Stimulated activated CD4-positive, alpha-beta T cell treated with anti-CD3 and anti-CD28 coated beads, TNF-alpha, amount 100 ng/mL, for 24 hours (primary cell): ENCODE data around the gene ARSK.

Experiments used
- DNase-seq, 3 experiments: peaks; one replicate each; pipeline ENCODE4 v3.0.0-alpha.2; 2020; ENCODE audit warnings: low read depth in 3 of 3

Gene ARSK

DNA sequence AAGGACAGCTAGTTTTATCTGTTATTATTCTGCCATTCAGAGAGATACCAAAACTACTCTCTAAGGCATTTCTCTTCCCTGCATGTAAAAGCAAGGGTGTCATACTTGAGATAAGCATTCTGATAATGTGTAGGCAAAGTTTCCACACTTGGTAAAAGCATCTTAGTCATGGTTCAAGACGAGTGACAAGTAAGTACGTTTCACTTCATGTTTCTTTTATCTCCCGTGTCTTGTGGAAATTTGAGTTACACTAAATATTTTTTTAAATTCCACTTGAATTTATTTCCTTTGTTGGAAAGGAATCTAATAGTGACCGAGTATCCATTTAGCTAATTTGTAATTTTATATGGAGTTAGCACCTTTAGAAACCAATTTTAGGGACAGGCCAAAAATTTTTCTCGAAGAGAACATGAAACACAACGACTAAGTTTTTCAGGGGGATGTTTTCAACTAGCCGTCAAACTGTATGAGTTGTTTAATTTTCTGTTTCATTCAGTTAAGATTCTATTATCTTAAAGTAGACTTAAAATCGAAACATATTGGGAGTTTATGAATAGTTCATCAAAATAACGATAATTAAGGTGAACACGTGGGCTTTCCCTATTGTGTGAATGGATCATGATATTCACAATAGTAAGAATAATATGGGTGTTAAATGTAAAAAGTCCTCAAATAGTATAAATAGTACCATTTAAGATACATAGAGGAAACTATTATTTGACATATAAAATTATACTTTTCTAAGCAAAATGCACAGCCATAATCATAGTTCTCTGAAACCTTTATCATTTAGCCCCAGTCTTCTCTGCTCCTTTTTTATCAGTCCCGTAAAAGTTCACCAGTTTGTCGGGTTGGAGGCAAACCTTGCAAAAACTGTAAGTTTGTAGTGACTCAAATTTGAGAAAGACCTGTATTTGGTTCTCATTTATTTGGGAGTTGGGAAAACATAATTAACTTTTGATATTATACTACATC is 93.3 kb downstream of the ARSK start:
- no peak for DNase-seq

DNA sequence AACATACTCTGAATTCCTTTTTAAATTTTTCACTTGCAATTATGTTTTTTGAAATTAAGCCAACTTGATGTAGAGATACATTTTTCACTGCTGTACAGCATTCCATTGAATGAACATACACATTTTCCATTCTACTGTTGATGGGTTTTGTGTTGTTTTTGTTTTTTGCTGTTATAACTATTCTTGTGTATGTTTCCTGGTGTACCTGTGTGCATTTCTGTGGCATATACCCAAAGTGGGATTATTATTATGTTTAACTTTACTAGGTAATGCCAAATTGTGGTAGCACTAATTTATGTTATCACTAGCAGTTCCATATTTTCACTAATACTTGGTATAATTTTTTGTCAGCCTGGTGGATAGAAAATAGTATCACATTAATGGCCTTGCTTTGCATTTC is 94.4 kb downstream of the ARSK start:
- no peak for DNase-seq

DNA sequence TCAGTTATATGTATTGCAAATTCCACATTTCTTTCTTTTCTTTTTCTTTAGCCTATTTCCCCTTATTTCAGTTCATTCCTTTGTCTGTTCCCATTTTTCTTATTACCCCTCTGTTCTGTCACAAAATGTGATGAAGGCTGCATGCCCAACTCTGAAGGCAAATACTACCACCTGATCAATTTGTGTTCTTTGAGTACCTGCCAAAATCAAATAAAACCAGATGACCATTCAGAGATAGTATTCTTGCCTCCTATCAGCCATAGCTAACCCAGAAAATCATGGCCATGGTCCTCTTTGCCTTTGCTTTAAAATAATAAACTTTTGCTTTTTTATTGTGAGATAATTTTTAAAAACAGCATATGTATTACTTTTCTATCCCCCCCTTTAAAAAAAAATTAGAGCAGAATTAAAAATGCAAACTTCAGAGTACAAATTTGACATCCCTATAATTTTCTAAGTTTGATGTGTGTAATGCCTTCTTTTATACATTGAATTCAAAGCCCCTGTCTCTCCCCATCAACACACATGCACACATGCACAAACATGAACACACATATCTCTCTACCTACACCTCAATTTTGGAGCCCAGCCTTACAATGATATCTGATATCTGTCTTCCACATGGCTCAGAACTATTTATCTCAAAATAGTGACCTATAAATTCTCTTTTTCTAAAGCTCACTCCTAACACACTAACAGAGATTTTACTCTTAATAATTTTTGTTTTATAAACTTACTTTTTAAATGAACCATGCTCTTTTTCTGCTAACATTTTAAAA is 95.1 kb downstream of the ARSK start:
- DNase-seq = no peak

DNA sequence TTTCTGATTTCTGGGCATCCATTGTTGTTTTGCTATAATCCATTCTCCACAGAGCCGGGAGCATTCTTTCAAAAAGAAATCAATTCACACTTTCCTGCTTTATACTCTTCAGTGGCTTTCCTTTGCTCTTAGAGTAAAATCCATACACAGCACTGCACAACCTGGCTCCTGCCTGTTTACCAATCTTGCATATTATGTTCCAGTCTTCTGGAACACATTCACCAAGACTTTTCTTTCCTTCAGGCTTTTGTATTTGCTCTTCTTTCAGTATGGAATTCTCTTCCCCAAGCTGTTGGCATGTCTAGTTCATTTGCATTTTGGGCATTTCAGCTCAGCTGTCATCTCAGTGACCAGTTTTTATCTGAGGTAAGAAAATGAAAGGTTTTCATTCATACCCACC is 97.9 kb downstream of the ARSK start:
- no peak for DNase-seq

- no peak for DNase-seq
These were observed 99.3 kb downstream of the ARSK start for GRCh38 chr5:95654196-95654595.
